K562 (cell line): ENCODE measurements around the gene PRSS27. TPM values are rescaled to one million over a fixed set of nuclear protein-coding genes. Genes with fewer than 3 reads are reported as not detected.

Experiments
- FOSL1 ChIP-seq: fragments of 200-800 bp; sonication (Bioruptor generic); conservative IDR thresholded peaks from 2 replicates; pipeline ENCODE4 v1.6.1; 2016; ENCODE audit warnings: missing genetic modification characterization, missing compliant biosample characterization
- FOXM1 ChIP-seq, 2 experiments: fragments of 450-650 bp in 1 of 2; sonication (generic) in 1 of 2; formaldehyde crosslinking in 1 of 2; IDR thresholded peaks; 2 replicates each; pipeline versions ENCODE4 v1.6.1 to v1.9.0; 2017 to 2022; ENCODE audit warnings: low read depth in 2 of 2, mild to moderate bottlenecking in 2 of 2, missing genetic modification reagents in 1 of 2, moderate library complexity in 1 of 2
- HLTF ChIP-seq: fragments of 450-650 bp; IDR thresholded peaks from 2 replicates; pipeline ENCODE4 v1.6.1; 2016
- HMBOX1 ChIP-seq: sonication (generic); IDR thresholded peaks from 2 replicates; pipeline ENCODE4 v1.6.1; 2016
- HMGN3 ChIP-seq: IDR thresholded peaks from 2 replicates; pipeline ENCODE4 v1.6.1; 2011; ENCODE audit warnings: borderline replicate concordance, low read depth, mild to moderate bottlenecking, mixed read lengths, low read length; ENCODE audit not compliant: insufficient read length; ENCODE audit errors: extremely low read depth
- KLF16 ChIP-seq: IDR thresholded peaks from 2 replicates; pipeline ENCODE4 v1.6.1; 2016; ENCODE audit warnings: antibody characterized with exemption
- LCOR ChIP-seq: sonication (generic); formaldehyde crosslinking; IDR thresholded peaks from 2 replicates; pipeline ENCODE4 v1.8.0; 2022; ENCODE audit warnings: mild to moderate bottlenecking, missing genetic modification reagents
- MTF1 ChIP-seq: fragments of 250-450 bp; sonication (Bioruptor Pico); IDR thresholded peaks from 2 replicates; pipeline ENCODE4 v1.9.0; 2021; ENCODE audit warnings: moderate library complexity, mild to moderate bottlenecking, inconsistent platforms, borderline replicate concordance
- PML ChIP-seq: IDR thresholded peaks from 2 replicates; pipeline ENCODE4 v1.6.1; 2012; ENCODE audit warnings: low read length, inconsistent platforms
- POLR2AphosphoS5 ChIP-seq: IDR thresholded peaks from 2 replicates; pipeline ENCODE4 v1.6.1; 2011; ENCODE audit warnings: mild to moderate bottlenecking, low read depth, low read length, moderate library complexity; ENCODE audit not compliant: control insufficient read depth, insufficient read depth
- POLR3A ChIP-seq: IDR thresholded peaks from 2 replicates; pipeline ENCODE4 v1.6.1; 2011; ENCODE audit warnings: borderline replicate concordance, mild to moderate bottlenecking, moderate library complexity; ENCODE audit not compliant: insufficient read length, insufficient read depth; ENCODE audit errors: extremely low read depth
- PRDM10 ChIP-seq: fragments of 450-650 bp; IDR thresholded peaks from 2 replicates; pipeline ENCODE4 v1.6.1; 2018; ENCODE audit not compliant: partially characterized antibody
- RBM17 ChIP-seq: fragments of 200-400 bp; formaldehyde crosslinking; IDR thresholded peaks from 2 replicates; pipeline ENCODE4 v1.6.1; 2017; ENCODE audit warnings: low read depth, mild to moderate bottlenecking, low read length, borderline replicate concordance
- SIN3A ChIP-seq, 2 experiments: fragments of 150-350 bp in 1 of 2; IDR thresholded peaks; 2 replicates each; pipeline ENCODE4 v1.6.1; 2011 to 2016; ENCODE audit warnings: borderline replicate concordance in 2 of 2, low read depth in 2 of 2, low read length in 2 of 2, mild to moderate bottlenecking in 2 of 2, moderate library complexity in 2 of 2; ENCODE audit not compliant: control insufficient read depth in 1 of 2
- SIX5 ChIP-seq, 2 experiments: IDR thresholded peaks; 2 replicates each; pipeline ENCODE4 v1.6.1; 2011; ENCODE audit warnings: low read length in 2 of 2, borderline replicate concordance in 1 of 2, low read depth in 1 of 2, mild to moderate bottlenecking in 1 of 2, moderate library complexity in 1 of 2; ENCODE audit not compliant: insufficient read depth in 1 of 2
- SNRNP70 ChIP-seq: fragments of 200-400 bp; formaldehyde crosslinking; optimal IDR thresholded peaks from 2 replicates; pipeline ENCODE3; 2017; ENCODE audit warnings: low read depth, low read length
- TCF7 ChIP-seq: sonication (generic); IDR thresholded peaks from 2 replicates; pipeline ENCODE4 v1.6.1; 2016; ENCODE audit warnings: antibody characterized with exemption, borderline replicate concordance
- TCFL5 ChIP-seq: fragments of 250-450 bp; sonication (Bioruptor Pico); conservative IDR thresholded peaks from 2 replicates; pipeline ENCODE4 v1.6.1; 2021; ENCODE audit warnings: mild to moderate bottlenecking, moderate library complexity, matching md5 sums
- XRCC5 ChIP-seq: fragments of 200-400 bp; formaldehyde crosslinking; IDR thresholded peaks from 2 replicates; pipeline ENCODE4 v1.6.1; 2017; ENCODE audit warnings: low read depth, mild to moderate bottlenecking, low read length
- ZFP30 ChIP-seq: fragments of 250-450 bp; sonication (Bioruptor Pico); IDR thresholded peaks from 2 replicates; pipeline ENCODE4 v1.8.0; 2022; ENCODE audit warnings: moderate library complexity, mild to moderate bottlenecking, inconsistent platforms, borderline replicate concordance
- ZNF766 ChIP-seq: fragments of 200-800 bp; sonication (Bioruptor generic); conservative IDR thresholded peaks from 2 replicates; pipeline ENCODE4 v1.6.1; 2016; ENCODE audit warnings: missing genetic modification characterization, missing compliant biosample characterization
- ZNF77 ChIP-seq: fragments of 250-450 bp; sonication (Bioruptor Pico); IDR thresholded peaks from 2 replicates; pipeline ENCODE4 v1.5.0; 2020
- polyA plus RNA-seq, 8 experiments: library from polyadenylated mRNA; depleted of rRNA in 4 of 8; stranded (reverse) in 5 of 8; unstranded in 3 of 8; fragments of >200 nt; fragmentation: Nextera tagmentation in 2 of 8; fragmentation: Illumina TruSeq in 1 of 8; extraction: Ambion mirVana in 2 of 8; extraction: Trizol in 1 of 8; gene quantifications; 2 replicates each; pipeline versions ENCODE4 v1.2.1 to v1.2.3, GENCODE V29; 2011 to 2014; ENCODE audit warnings: inconsistent platforms in 1 of 8, missing spikeins in 1 of 8
- total RNA-seq, 7 experiments: library from RNA; depleted of rRNA in 6 of 7; stranded (reverse); fragments of >200 nt in 6 of 7; fragmentation: Illumina TruSeq in 2 of 7; extraction: Trizol in 2 of 7; gene quantifications; 2 replicates each; pipeline versions ENCODE4 v1.2.1 to v1.2.3, GENCODE V29; 2011 to 2021; ENCODE audit warnings: low replicate concordance in 1 of 7

PRSS27 gene
- total and polyA plus RNA-seq, 9 of the 15 experiments (the other 6 are each of a cell fraction or from before 2014, with no cell fraction given), result 0.09 to 0.20 (median 0.17) TPM; not detected in 5

- TF ChIP-seq HLTF, result peak; percentile 53; the same call in 1 of the 2 replicates
- TF ChIP-seq RBM17, result no peak
- TF ChIP-seq HMBOX1, result no peak
- peak in 1 of 2 experiments; percentile 7; a peak in 1 of 4 replicates for TF ChIP-seq SIN3A (IDR thresholded peaks at IDR 0.05; ENCODE audit: borderline replicate concordance in 2 of 2, control insufficient read depth in 1 of 2, low read depth in 2 of 2, low read length in 2 of 2)
- no peak for TF ChIP-seq FOXM1 (IDR thresholded peaks at IDR 0.05; ENCODE audit: low read depth)
- no peak for TF ChIP-seq FOXM1 (CRISPR knock-in tag; IDR thresholded peaks at IDR 0.05; ENCODE audit: low read depth)
- TF ChIP-seq POLR3A, result no peak
- TF ChIP-seq PML, result no peak
- no peak for TF ChIP-seq TCF7
- no peak for TF ChIP-seq ZNF77
- 0 out of 2 replicates have a peak, but pooled peaks have one; percentile 30 for TF ChIP-seq FOSL1 (tag)
- no peak for TF ChIP-seq SIX5 (IDR thresholded peaks at IDR 0.05; ENCODE audit: borderline replicate concordance in 1 of 2, insufficient read depth in 1 of 2, low read depth in 1 of 2, low read length in 2 of 2)
- TF ChIP-seq MTF1, result no peak
- no peak for TF ChIP-seq SNRNP70
- no peak for TF ChIP-seq ZFP30
- no peak for TF ChIP-seq KLF16
- no peak for TF ChIP-seq TCFL5
- TF ChIP-seq HMGN3, result no peak
- no peak for TF ChIP-seq PRDM10
- peak; percentile 52; the same call in 1 of the 2 replicates for TF ChIP-seq POLR2AphosphoS5
- TF ChIP-seq XRCC5, result no peak
- TF ChIP-seq LCOR (CRISPR knock-in tag), result no peak
- no peak for TF ChIP-seq ZNF766 (CRISPR knock-in tag)
These were observed 46.7 kb downstream of the PRSS27 start (continued) for GRCh38 chr16:2673066-2673999.
